A549 treated with dexamethasone at 1 μM for 4 hours (cell line): ENCODE data around the gene PRKACG. TPM values are rescaled to one million over a fixed set of nuclear protein-coding genes. Genes with fewer than 3 reads are reported as not detected.

ENCODE experiments used
- total RNA-seq: library from RNA; stranded (reverse); fragments of 200-300 nt; extraction: Qiagen RNA extraction; gene quantifications from 5 replicates; pipeline ENCODE4 v1.2.3, GENCODE V29; 2022

Gene PRKACG
- not detected in 5 replicates for total RNA-seq

GRCh38 chr9:69014013-69014412 is at the start of gene PRKACG:
Gene PRKACG (minus strand): TSS chr9:69014113. CDS start chr9:69014092, 21 bp downstream.

GRCh38 chr9:69035438-69036308 is 21.8 kb upstream of the PRKACG start, which contains the start of gene FXN:
Gene FXN (plus strand): TSS chr9:69035752. CDS start chr9:69035783, 31 bp downstream.

Other genes starting within 250 kb of the PRKACG start
- 24.8 to 30.1 TPM (median 28.0 TPM) in 5 replicates for gene FXN, start 21.6 kb upstream of the PRKACG start, total RNA-seq
- 3.5 to 6.1 TPM (median 3.9 TPM) in 5 replicates for gene TJP2, start 160.2 kb upstream of the PRKACG start, total RNA-seq